ENCODE results near the gene RFLNA.

- TF ChIP-seq POLR2A (IDR thresholded peaks at IDR 0.05) = no peak
- no peak for TF ChIP-seq CTCF (IDR thresholded peaks at IDR 0.05)
- no peak for TF ChIP-seq POLR2AphosphoS5 (IDR thresholded peaks at IDR 0.05)
These were observed 32.6 kb downstream of the RFLNA start for GRCh38 chr12:124327362-124328043.

Data from sigmoid colon (tissue), 4 donors.